Measurements from ENCODE around the gene SMARCA2. TPM values are rescaled to one million over a fixed set of nuclear protein-coding genes. Genes with fewer than 3 reads are reported as not detected.

Gene SMARCA2
- total and polyA plus RNA-seq, 9 of the 15 experiments (the other 6 are each of a cell fraction or from before 2014, with no cell fraction given), result 8.0 to 34.8 (median 25.5) TPM

DNA sequence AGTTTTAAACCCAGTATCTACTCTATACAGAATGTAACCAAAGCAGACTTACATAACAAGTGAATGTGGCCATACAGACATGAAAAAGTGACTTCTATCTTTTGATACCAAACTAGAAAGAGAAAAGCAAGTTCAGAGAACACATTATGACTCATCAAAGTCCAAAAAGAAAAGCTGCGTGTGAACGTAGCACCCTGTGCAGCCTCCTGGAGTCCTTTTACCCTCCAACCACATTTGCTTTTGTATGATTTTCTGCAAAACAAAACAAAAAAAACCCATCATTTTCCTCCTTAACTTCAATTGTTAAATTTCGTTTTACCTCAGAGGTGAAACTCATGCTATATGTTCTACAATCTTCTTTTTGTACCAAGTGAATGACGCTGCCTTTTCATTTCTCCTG lies 2.8 kb upstream of the SMARCA2 start (continued):
- TF ChIP-seq HNRNPH1 (optimal IDR thresholded peaks at IDR 0.05; ENCODE audit: low read depth, low read length) (no peak), EHMT2 (IDR thresholded peaks at IDR 0.05) (no peak), NFIX (CRISPR knock-in tag; IDR thresholded peaks at IDR 0.05; ENCODE audit: low read depth) (no peak), ZNF311 (CRISPR knock-in tag; IDR thresholded peaks at IDR 0.05) (no peak), ZZZ3 (IDR thresholded peaks at IDR 0.05) (no peak), ZNF561 (CRISPR knock-in tag; conservative IDR thresholded peaks at IDR 0.05) (no peak), FOSL1 (tag; conservative IDR thresholded peaks at IDR 0.05) (peak; percentile 16; the same call in 1 of the 2 replicates), NFXL1 (CRISPR knock-in tag; IDR thresholded peaks at IDR 0.05) (no peak), ZNF408 (CRISPR knock-in tag; IDR thresholded peaks at IDR 0.05; ENCODE audit: low read depth) (no peak), ZNF830 (CRISPR knock-in tag; IDR thresholded peaks at IDR 0.05) (no peak), TGIF2 (CRISPR knock-in tag; IDR thresholded peaks at IDR 0.05) (no peak), KDM2B (CRISPR knock-in tag; IDR thresholded peaks at IDR 0.05) (no peak), ATF3 (IDR thresholded peaks at IDR 0.05) (peak; percentile 75), ATF3 (CRISPR knock-in tag; conservative IDR thresholded peaks at IDR 0.05) (no peak), CBFA2T3 (IDR thresholded peaks at IDR 0.05) (peak; percentile 23; the same call in 1 of the 2 replicates), NFE2 (IDR thresholded peaks at IDR 0.05; ENCODE audit: low read depth) (peak; percentile 28; the same call in 1 of the 2 replicates), TFAM (CRISPR knock-in tag; conservative IDR thresholded peaks at IDR 0.05) (no peak), ZBTB2 (IDR thresholded peaks at IDR 0.05) (no peak), TAL1 (IDR thresholded peaks at IDR 0.05) (no peak), ZBTB1 (CRISPR knock-in tag; IDR thresholded peaks at IDR 0.05; ENCODE audit: borderline replicate concordance, low read depth) (no peak), EZH2 (IDR thresholded peaks at IDR 0.05; ENCODE audit: borderline replicate concordance, low read depth, low read length) (no peak), ZNF584 (CRISPR knock-in tag; IDR thresholded peaks at IDR 0.05; ENCODE audit: low read depth) (no peak), SIN3A (IDR thresholded peaks at IDR 0.05; ENCODE audit: borderline replicate concordance in 2 of 2, control insufficient read depth in 1 of 2, low read depth in 2 of 2, low read length in 2 of 2) (no peak), BHLHE40 (IDR thresholded peaks at IDR 0.05; ENCODE audit: low read length) (no peak)
- TF ChIP-seq, protein P1, sequence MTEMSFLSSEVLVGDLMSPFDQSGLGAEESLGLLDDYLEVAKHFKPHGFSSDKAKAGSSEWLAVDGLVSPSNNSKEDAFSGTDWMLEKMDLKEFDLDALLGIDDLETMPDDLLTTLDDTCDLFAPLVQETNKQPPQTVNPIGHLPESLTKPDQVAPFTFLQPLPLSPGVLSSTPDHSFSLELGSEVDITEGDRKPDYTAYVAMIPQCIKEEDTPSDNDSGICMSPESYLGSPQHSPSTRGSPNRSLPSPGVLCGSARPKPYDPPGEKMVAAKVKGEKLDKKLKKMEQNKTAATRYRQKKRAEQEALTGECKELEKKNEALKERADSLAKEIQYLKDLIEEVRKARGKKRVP (CRISPR knock-in tag; IDR thresholded peaks at IDR 0.05), result no peak

Data from K562 (cell line).